CD14-positive monocyte (primary cell): Measurements from ENCODE around the gene JCHAIN. TPM values are rescaled to one million over a fixed set of nuclear protein-coding genes. Genes with fewer than 3 reads are reported as not detected.
"Not testable (repeated sequence)": the region's sequence is repeated elsewhere in the genome, so short reads cannot be mapped to it uniquely, and the experiment has no call there.

Experiments
- DNase-seq, 3 donors: peaks; one replicate each; pipeline ENCODE4 v3.0.0-alpha.2; 2011 to 2022
- H2AFZ ChIP-seq: 2 replicates; pipeline ENCODE4 v1.6.0; 2012; ENCODE audit warnings: mild to moderate bottlenecking, low read depth, low read length, inconsistent platforms; ENCODE audit not compliant: insufficient read depth, poor library complexity, severe bottlenecking
- H3K27ac ChIP-seq, 2 donors: 1 replicate in 1 of 2; 2 replicates in 1 of 2; pipeline ENCODE4 v1.5.1; 2012 to 2013; ENCODE audit warnings: low read length in 2 of 2, control low read depth in 1 of 2, inconsistent platforms in 1 of 2, low read depth in 1 of 2, mild to moderate bottlenecking in 1 of 2
- H3K27me3 ChIP-seq, 2 donors: one replicate each; pipeline versions ENCODE4 v1.6.0 to v1.6.1; 2011 to 2013; ENCODE audit warnings: low read length in 2 of 2; ENCODE audit not compliant: control insufficient read depth in 2 of 2, insufficient read depth in 2 of 2
- H3K36me3 ChIP-seq, 2 donors: replicated peaks in 1 of 2; 1 replicate in 1 of 2; 2 replicates in 1 of 2; pipeline versions ENCODE4 v1.5.1 to v1.6.1; 2012 to 2013; ENCODE audit warnings: low read length in 2 of 2, control low read depth in 1 of 2, inconsistent platforms in 1 of 2, mild to moderate bottlenecking in 1 of 2; ENCODE audit not compliant: insufficient read depth in 2 of 2, control insufficient read depth in 1 of 2
- H3K4me1 ChIP-seq, 2 donors: 1 replicate in 1 of 2; 2 replicates in 1 of 2; pipeline versions ENCODE4 v1.5.1 to v1.6.1; 2012 to 2013; ENCODE audit warnings: low read length in 2 of 2, control low read depth in 1 of 2, inconsistent platforms in 1 of 2, mild to moderate bottlenecking in 1 of 2, moderate library complexity in 1 of 2; ENCODE audit not compliant: insufficient read depth in 2 of 2, control insufficient read depth in 1 of 2
- H3K4me2 ChIP-seq: replicated peaks from 2 replicates; pipeline ENCODE3; 2012; ENCODE audit warnings: low read length, moderate library complexity, mild to moderate bottlenecking; ENCODE audit not compliant: poor library complexity, severe bottlenecking; ENCODE audit errors: extremely low read depth
- H3K4me3 ChIP-seq, 3 experiments: fragments of 200-600 bp in 1 of 3; sonication (generic) in 1 of 3; replicated peaks in 1 of 3; 1 replicate in 2 of 3; 2 replicates in 1 of 3; pipeline ENCODE4 v1.5.1; 2011 to 2013; ENCODE audit warnings: low read length in 3 of 3, mild to moderate bottlenecking in 3 of 3, control low read depth in 2 of 3, low read depth in 2 of 3, inconsistent platforms in 1 of 3, moderate library complexity in 1 of 3
- H3K79me2 ChIP-seq: 2 replicates; pipeline ENCODE4 v1.6.0; 2012; ENCODE audit warnings: mild to moderate bottlenecking, control low read depth, inconsistent platforms, low read length, moderate library complexity; ENCODE audit not compliant: insufficient read depth
- H3K9ac ChIP-seq: 2 replicates; pipeline ENCODE4 v1.6.0; 2017; ENCODE audit warnings: low read length, mild to moderate bottlenecking; ENCODE audit not compliant: insufficient read depth, poor library complexity, severe bottlenecking
- H3K9me3 ChIP-seq, 2 donors: replicated peaks in 1 of 2; 1 replicate in 1 of 2; 2 replicates in 1 of 2; pipeline versions ENCODE4 v1.5.1 to v1.6.1; 2012 to 2013; ENCODE audit warnings: low read length in 2 of 2, control low read depth in 1 of 2; ENCODE audit not compliant: control insufficient read depth in 1 of 2, insufficient read depth in 1 of 2
- H4K20me1 ChIP-seq: 2 replicates; pipeline ENCODE4 v1.6.0; 2012; ENCODE audit warnings: mild to moderate bottlenecking, low read length, control low read depth, moderate library complexity; ENCODE audit not compliant: insufficient read depth
- H3K27ac Mint-ChIP-seq, 7 donors: one replicate each; pipeline ENCODE4 v1.8.0; 2020; ENCODE audit warnings: mild to moderate bottlenecking in 7 of 7, mixed read lengths in 7 of 7, moderate library complexity in 6 of 7, inconsistent platforms in 2 of 7
- H3K27me3 Mint-ChIP-seq, 3 donors: one replicate each; pipeline ENCODE4 v1.8.0; 2021 to 2022; ENCODE audit warnings: low read depth in 3 of 3, mild to moderate bottlenecking in 3 of 3, mixed read lengths in 3 of 3, moderate library complexity in 3 of 3, inconsistent platforms in 1 of 3
- H3K36me3 Mint-ChIP-seq, 2 donors: one replicate each; pipeline ENCODE4 v1.8.0; 2020; ENCODE audit warnings: mixed read lengths in 2 of 2, inconsistent platforms in 1 of 2, mild to moderate bottlenecking in 1 of 2
- H3K4me1 Mint-ChIP-seq: one replicate; pipeline ENCODE4 v1.8.0; 2020; ENCODE audit warnings: mild to moderate bottlenecking, mixed read lengths
- H3K4me3 Mint-ChIP-seq, 2 donors: one replicate each; pipeline ENCODE4 v1.8.0; 2020; ENCODE audit warnings: mild to moderate bottlenecking in 2 of 2, mixed read lengths in 2 of 2, moderate library complexity in 1 of 2
- H3K9me3 Mint-ChIP-seq, 7 donors: one replicate each; pipeline ENCODE4 v1.8.0; 2020 to 2022; ENCODE audit warnings: mixed read lengths in 7 of 7, mild to moderate bottlenecking in 6 of 7, moderate library complexity in 6 of 7, inconsistent platforms in 2 of 7
- CTCF ChIP-seq: fragments of 200-600 bp; IDR thresholded peaks from one replicate; pipeline ENCODE4 v1.8.0; 2022; ENCODE audit warnings: antibody characterized with exemption, mild to moderate bottlenecking
- WGBS: methylation state at CpG from one replicate; pipeline ENCODE4 v1.1.5; 2013; ENCODE audit warnings: missing lambda C conversion rate; ENCODE audit not compliant: insufficient coverage; 5-methylcytosine and 5-hydroxymethylcytosine counted together
- intact Hi-C, 2 donors: fragments of 100-400 bp; cut with micrococcal nuclease; formaldehyde crosslinking; loops; one replicate each; pipeline versions ENCODE4 v1.15.0 to v1.15.1; 2023
- polyA plus RNA-seq, 3 donors: library from polyadenylated mRNA; depleted of rRNA in 1 of 3; unstranded in 2 of 3; stranded (reverse) in 1 of 3; fragments of 300-500 nt in 2 of 3; fragments of >200 nt in 1 of 3; fragmentation: Illumina TruSeq in 2 of 3; gene quantifications; 1 replicate in 2 of 3; 2 replicates in 1 of 3; pipeline ENCODE4 v1.2.3, GENCODE V29; 2012 to 2021

JCHAIN gene
- polyA plus RNA-seq, 3 donors = 0.41 to 6.0 (median 1.9) TPM

DNA sequence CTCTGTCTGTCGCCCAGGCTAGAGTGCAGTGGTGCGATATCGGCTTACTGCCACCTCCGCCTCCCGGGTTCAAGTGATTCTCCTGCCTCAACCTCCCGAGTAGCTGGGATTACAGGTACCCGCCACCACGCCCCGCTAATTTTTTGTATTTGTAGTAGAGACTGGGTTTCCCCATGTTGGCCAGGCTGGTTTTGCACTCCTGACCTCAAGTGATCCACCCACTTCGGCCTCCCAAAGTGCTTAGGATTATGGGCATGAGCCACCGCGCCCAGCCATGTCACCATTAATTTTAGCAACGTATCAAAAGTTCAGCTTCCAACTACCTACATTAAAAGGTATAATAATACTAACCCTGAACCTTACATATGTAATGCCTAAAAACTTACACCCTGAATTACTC, 21.1 kb upstream of the JCHAIN start:
- H4K20me1 ChIP-seq = peaks cover 11% of the 10 kb centered on the region
- peak overlapping the region; percentile 83 for H3K4me2 ChIP-seq
- H3K4me1 ChIP-seq = peaks cover 37 to 50% of the 10 kb centered on the region in 2 donors
- no peak for TF ChIP-seq CTCF
- Mint-ChIP-seq H3K9me3 (peaks cover 0 to under 1% (median 0%) of the 10 kb centered on the region in 7 donors), H3K4me1 (peaks cover 38% of the 10 kb centered on the region), H3K4me3 (peak overlapping the region; percentile 95 to 98), H3K27me3 (peaks cover 0 to 3% (median 2%) of the 10 kb centered on the region in 3 donors), H3K27ac (peak overlapping the region; percentile 89 to 99 (median 98)), H3K36me3 (peaks cover 2 to 11% of the 10 kb centered on the region in 2 donors)
- peak in 1 of 3 donors; percentile 14 for DNase-seq
- no peaks in the 10 kb centered on the region for H3K9me3 ChIP-seq
- H3K9ac ChIP-seq = peak overlapping the region; percentile 85
- H3K36me3 ChIP-seq = no peaks in the 10 kb centered on the region
- H3K4me3 ChIP-seq = peak overlapping the region; percentile 68 to 95 (median 93)
- H3K27ac ChIP-seq = peak overlapping the region; percentile 93 to 95
- H3K79me2 ChIP-seq = peaks cover 37% of the 10 kb centered on the region
- H3K27me3 ChIP-seq = no peaks in the 10 kb centered on the region
- intact Hi-C loops = loop anchor here in 1 of 2 donors (10.0 kb wide), 1 partner anchor 157 kb away; no protein-coding TSS in a partner anchor
- peak overlapping the region; percentile 99 for H2AFZ ChIP-seq
- WGBS = 0% methylated on average over 1 of the region's 13 CpGs

GRCh38 chr4:70682142-70682541, 15.8 kb upstream of the JCHAIN start:
- not testable (repeated sequence) for H3K4me1 Mint-ChIP-seq, H3K9me3 Mint-ChIP-seq, H3K79me2 ChIP-seq, H3K4me1 ChIP-seq, DNase-seq, H3K36me3 ChIP-seq, H3K4me2 ChIP-seq, H3K27ac ChIP-seq, H3K36me3 Mint-ChIP-seq, H3K4me3 Mint-ChIP-seq, H2AFZ ChIP-seq, H3K27me3 Mint-ChIP-seq, H3K9me3 ChIP-seq, H3K9ac ChIP-seq, H3K27me3 ChIP-seq, H3K4me3 ChIP-seq, H4K20me1 ChIP-seq
- H3K27ac Mint-ChIP-seq = peak overlapping the region in 1 of 7 donors; percentile 41
- intact Hi-C loops = loop anchor here in 1 of 2 donors (10.0 kb wide), 1 partner anchor 163 kb away; no protein-coding TSS in a partner anchor
- WGBS = no CpG with 5 or more reads among the region's 3 CpGs
